Renal cortex interstitium (tissue), 11 donors: ENCODE results near the gene GTPBP4. TPM values are rescaled to one million over a fixed set of nuclear protein-coding genes. Genes with fewer than 3 reads are reported as not detected.
"Not testable (repeated sequence)": the region's sequence is repeated elsewhere in the genome, so short reads cannot be mapped to it uniquely, and the experiment has no call there.

ENCODE experiments used
- DNase-seq, 11 donors: peaks; one replicate each; pipeline ENCODE4 v3.0.0-alpha.2; 2013; ENCODE audit warnings: low read depth in 9 of 11, low spot score in 4 of 11; ENCODE audit errors: extremely low read depth in 1 of 11
- polyA plus RNA-seq, 3 donors: library from polyadenylated mRNA; unstranded; fragments of 120-200 nt; gene quantifications; one replicate each; pipeline ENCODE4 v1.2.1, GENCODE V29; 2013; ENCODE audit not compliant: insufficient read length in 3 of 3

The GTPBP4 gene
- polyA plus RNA-seq, 3 donors, result 57.9 to 64.5 (median 63.9) TPM

- no peak for DNase-seq
Measured at GRCh38 chr10:1009071-1009494, 20.8 kb downstream of the GTPBP4 start.

GRCh38 chr10:1009947-1010346 is 21.7 kb downstream of the GTPBP4 start:
- not testable (repeated sequence) for DNase-seq

GRCh38 chr10:1010703-1011102 is 22.5 kb downstream of the GTPBP4 start:
- no peak for DNase-seq

GRCh38 chr10:1011696-1012095 is 23.5 kb downstream of the GTPBP4 start:
- no peak for DNase-seq

GRCh38 chr10:1015688-1016087 is 27.5 kb downstream of the GTPBP4 start:
- no peak for DNase-seq

GRCh38 chr10:1019362-1019761 is 31.1 kb downstream of the GTPBP4 start:
- DNase-seq, result no peak

GRCh38 chr10:1020460-1020859 is 32.2 kb downstream of the GTPBP4 start:
- no peak for DNase-seq

GRCh38 chr10:1020958-1021357 is 32.7 kb downstream of the GTPBP4 start:
- DNase-seq, result no peak

GRCh38 chr10:1022413-1022812 is 34.2 kb downstream of the GTPBP4 start:
- DNase-seq, result no peak

- peak in 1 of 11 donors; percentile 11 for DNase-seq
Measured at GRCh38 chr10:1024103-1024502, 35.9 kb downstream of the GTPBP4 start.

- no peak for DNase-seq
Measured at GRCh38 chr10:1025683-1026082, 37.4 kb downstream of the GTPBP4 start, which contains the start of gene IDI2. TSS of gene IDI2 (minus strand) at chr10:1025859. CDS start at chr10:1024723, 1,136 bp downstream.

GRCh38 chr10:1026578-1026977 is 38.3 kb downstream of the GTPBP4 start:
- DNase-seq, result no peak

GRCh38 chr10:1029838-1030237 is 41.6 kb downstream of the GTPBP4 start:
- DNase-seq, result no peak

- no peak for DNase-seq
Measured at GRCh38 chr10:1033601-1034000, 45.4 kb downstream of the GTPBP4 start.

GRCh38 chr10:1034758-1035157 is 46.5 kb downstream of the GTPBP4 start:
- DNase-seq, result no peak

- DNase-seq, result no peak
Measured at GRCh38 chr10:1035201-1035600, 47.0 kb downstream of the GTPBP4 start.

- DNase-seq, result no peak
Measured at GRCh38 chr10:1036341-1036791, 48.1 kb downstream of the GTPBP4 start.

GRCh38 chr10:1037098-1037497 is 48.9 kb downstream of the GTPBP4 start:
- DNase-seq, result no peak

- DNase-seq, result not testable (repeated sequence)
Measured at GRCh38 chr10:1038769-1039168, 50.5 kb downstream of the GTPBP4 start.

GRCh38 chr10:1040133-1040532 is 51.9 kb downstream of the GTPBP4 start:
- DNase-seq, result no peak

GRCh38 chr10:1041514-1041913 is 53.3 kb downstream of the GTPBP4 start:
- no peak for DNase-seq

- no peak for DNase-seq
Measured at GRCh38 chr10:1043532-1043995, 55.3 kb downstream of the GTPBP4 start.
